ENCODE data around the gene RNF217. TPM values are rescaled to one million over a fixed set of nuclear protein-coding genes. Genes with fewer than 3 reads are reported as not detected.
"Not testable (repeated sequence)": the region's sequence is repeated elsewhere in the genome, so short reads cannot be mapped to it uniquely, and the experiment has no call there.

The RNF217 gene
- total RNA-seq, 1 donor from 2014 or later, result 32.1 TPM

- DNase-seq (ENCODE audit: low spot score), result not testable (repeated sequence)
Observed at GRCh38 chr6:125125856-125126255, 163.6 kb downstream of the RNF217 start.

GRCh38 chr6:125129354-125129753, 167.1 kb downstream of the RNF217 start:
- DNase-seq (ENCODE audit: low spot score), result no peak

- DNase-seq (ENCODE audit: low spot score), result no peak
Observed at GRCh38 chr6:125132058-125132457, 169.8 kb downstream of the RNF217 start.

- no peak for DNase-seq (ENCODE audit: low spot score)
Observed at GRCh38 chr6:125136378-125136777, 174.1 kb downstream of the RNF217 start.

DNA sequence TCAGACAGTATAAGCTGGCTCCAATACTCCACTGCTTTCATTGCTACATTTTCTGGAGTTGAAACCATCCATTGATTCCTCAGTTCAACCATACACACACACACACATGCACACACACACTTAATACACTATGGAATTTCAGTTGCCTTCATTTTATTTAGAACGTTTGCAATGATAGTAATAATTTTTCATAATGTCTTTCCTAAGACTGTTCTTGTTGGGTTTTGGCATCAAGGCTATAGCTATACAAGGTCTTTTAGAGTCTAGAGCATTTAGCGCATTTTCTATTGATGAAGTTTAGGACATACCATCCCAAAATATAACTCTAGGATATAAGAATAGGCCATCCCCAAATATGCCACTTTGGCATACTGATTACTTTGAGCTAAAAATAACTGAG, 175.8 kb downstream of the RNF217 start:
- DNase-seq (ENCODE audit: low spot score), result no peak

- DNase-seq (ENCODE audit: low spot score), result no peak
Observed at GRCh38 chr6:125140808-125141207, 178.6 kb downstream of the RNF217 start.

Other genes with a start within 250 kb of the RNF217 start
- 71.3 TPM for gene TPD52L1, start 191.3 kb downstream of the RNF217 start, total RNA-seq

Measured in mucosa of gallbladder (tissue), 1 donor.